MM.1S (cell line): ENCODE measurements around the gene ETV7.

Experiments used
- CTCF ChIP-seq: fragments of 300-600 bp; sonication (generic); IDR thresholded peaks from 2 replicates; pipeline ENCODE4 v1.5.1; 2016; ENCODE audit warnings: antibody characterized with exemption, low read length, mixed read lengths
- EZH2 ChIP-seq: fragments of 300-600 bp; sonication (generic); optimal IDR thresholded peaks from 2 replicates; pipeline ENCODE3; 2017; ENCODE audit warnings: low read depth, mild to moderate bottlenecking, antibody characterized with exemption, low read length, mixed read lengths

- TF ChIP-seq CTCF = no peak
- no peak for TF ChIP-seq EZH2
Observed at GRCh38 chr6:36333171-36333895, 54.1 kb downstream of the ETV7 start.
